Mesendoderm (in vitro differentiated cells): Measurements from ENCODE around the gene CNRIP1. TPM values are rescaled to one million over a fixed set of nuclear protein-coding genes. Genes with fewer than 3 reads are reported as not detected.

ENCODE experiments used
- DNase-seq: peaks from one replicate; pipeline ENCODE4 v3.0.0; 2013
- H2AK5ac ChIP-seq: 2 replicates; pipeline ENCODE4 v1.6.1; 2013; ENCODE audit warnings: low read length, inconsistent platforms
- H2BK120ac ChIP-seq: 2 replicates; pipeline ENCODE4 v1.6.1; 2013; ENCODE audit warnings: low read depth, mild to moderate bottlenecking, low read length, moderate library complexity, mixed read lengths
- H2BK15ac ChIP-seq: replicated peaks from 2 replicates; pipeline ENCODE4 v1.6.1; 2013; ENCODE audit warnings: low read depth, mild to moderate bottlenecking, moderate library complexity
- H2BK5ac ChIP-seq: 2 replicates; pipeline ENCODE4 v1.6.1; 2013; ENCODE audit warnings: low read length, inconsistent platforms
- H3K18ac ChIP-seq: 2 replicates; pipeline ENCODE4 v1.6.1; 2013; ENCODE audit warnings: mild to moderate bottlenecking, low read length, mixed read lengths
- H3K23ac ChIP-seq: one replicate; pipeline ENCODE4 v1.6.1; 2013; ENCODE audit warnings: low read length
- H3K27ac ChIP-seq: 2 replicates; pipeline ENCODE4 v1.5.1; 2013; ENCODE audit warnings: low read depth, mild to moderate bottlenecking, inconsistent platforms, low read length, moderate library complexity
- H3K27me3 ChIP-seq: 2 replicates; pipeline ENCODE4 v1.6.1; 2013; ENCODE audit warnings: low read length, control low read depth, mild to moderate bottlenecking, inconsistent platforms; ENCODE audit not compliant: insufficient read depth, poor library complexity
- H3K36me3 ChIP-seq: 2 replicates; pipeline ENCODE4 v1.6.1; 2013; ENCODE audit warnings: low read length, inconsistent platforms; ENCODE audit not compliant: control insufficient read depth, insufficient read depth
- H3K4ac ChIP-seq: one replicate; pipeline ENCODE4 v1.6.1; 2013; ENCODE audit warnings: low read depth, mild to moderate bottlenecking, low read length, moderate library complexity
- H3K4me1 ChIP-seq: 2 replicates; pipeline ENCODE4 v1.6.1; 2013; ENCODE audit warnings: low read depth, low read length, inconsistent platforms; ENCODE audit not compliant: control insufficient read depth
- H3K4me2 ChIP-seq: 2 replicates; pipeline ENCODE4 v1.6.1; 2013; ENCODE audit warnings: low read length
- H3K4me3 ChIP-seq: 2 replicates; pipeline ENCODE4 v1.5.1; 2013; ENCODE audit warnings: mild to moderate bottlenecking, low read length
- H3K56ac ChIP-seq: one replicate; pipeline ENCODE4 v1.6.1; 2013; ENCODE audit warnings: low read length
- H3K79me1 ChIP-seq: 2 replicates; pipeline ENCODE4 v1.6.1; 2013; ENCODE audit warnings: low read length, inconsistent platforms
- H3K79me2 ChIP-seq: 2 replicates; pipeline ENCODE4 v1.6.1; 2013; ENCODE audit warnings: mild to moderate bottlenecking, low read length; ENCODE audit not compliant: control insufficient read depth, insufficient read depth
- H3K9ac ChIP-seq: 2 replicates; pipeline ENCODE4 v1.6.1; 2013; ENCODE audit warnings: low read length, inconsistent platforms
- H4K5ac ChIP-seq: one replicate; pipeline ENCODE4 v1.6.1; 2013; ENCODE audit warnings: low read length
- H4K8ac ChIP-seq: one replicate; pipeline ENCODE4 v1.6.1; 2013; ENCODE audit warnings: low read depth, mild to moderate bottlenecking, control low read depth, low read length, moderate library complexity
- WGBS: extraction: QIAGEN DNeasy Blood & Tissue Kit; methylation state at CpG from one replicate; pipeline ENCODE4 v1.1.7; 2013; ENCODE audit warnings: low lambda C conversion rate, missing lambda C conversion rate; ENCODE audit not compliant: insufficient coverage; ENCODE audit errors: extremely low coverage; 5-methylcytosine and 5-hydroxymethylcytosine counted together
- polyA plus RNA-seq, 2 experiments: library from polyadenylated mRNA; stranded (reverse); fragments of 200-250 nt; gene quantifications; one replicate each; pipeline ENCODE4 v1.2.3, GENCODE V29; 2013

The CNRIP1 gene, protein sequence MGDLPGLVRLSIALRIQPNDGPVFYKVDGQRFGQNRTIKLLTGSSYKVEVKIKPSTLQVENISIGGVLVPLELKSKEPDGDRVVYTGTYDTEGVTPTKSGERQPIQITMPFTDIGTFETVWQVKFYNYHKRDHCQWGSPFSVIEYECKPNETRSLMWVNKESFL
- 1.2 TPM for polyA plus RNA-seq (2013, experiment 1 of 2)
- 1.1 TPM for polyA plus RNA-seq (2013, experiment 2 of 2)

DNA sequence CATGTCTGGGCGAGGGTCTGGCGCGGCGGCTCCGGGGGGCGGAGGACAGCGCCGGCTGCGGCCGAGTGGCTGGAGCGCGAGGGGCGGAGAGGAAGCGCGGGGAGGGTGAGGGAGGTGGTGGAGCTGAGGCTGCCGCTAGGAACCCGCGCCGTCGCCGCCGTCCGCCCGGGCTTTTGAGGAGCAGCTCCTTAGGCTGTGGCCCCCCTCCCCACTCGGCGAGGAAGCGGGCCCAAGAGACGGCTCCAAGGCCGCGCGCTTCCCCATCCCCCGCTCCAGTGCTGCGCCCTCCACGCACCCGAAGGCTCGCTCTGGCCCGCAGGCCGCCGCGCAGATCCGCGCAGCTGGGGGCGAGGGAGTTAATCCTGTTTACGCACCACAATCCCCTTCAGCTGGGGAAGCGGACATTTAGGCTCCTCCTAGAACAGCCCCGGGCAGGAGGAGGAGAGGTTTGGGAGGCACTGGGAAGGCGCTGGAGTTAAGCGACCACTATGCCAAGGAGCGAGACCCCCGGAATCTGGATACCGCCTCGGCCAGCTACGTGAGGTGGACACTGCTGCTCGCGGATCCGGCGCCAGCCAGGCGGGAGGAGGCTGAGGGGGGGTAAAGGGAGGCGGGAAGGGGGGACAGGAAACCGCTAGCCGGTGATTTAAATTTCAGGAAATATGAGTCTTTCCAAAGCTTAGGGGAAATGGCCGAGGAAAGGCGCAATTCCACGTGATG, at the start of gene CNRIP1:
TSS of gene CNRIP1 (minus strand) at position 552 of the 720 bp plus-strand sequence. CDS start at position 3, 549 bp downstream.
- Histone ChIP-seq H3K4ac (no peak within 1 kb of the TSS), H3K18ac (no peak within 1 kb of the TSS), H3K23ac (no peak within 1 kb of the TSS), H3K79me2 (no peaks in the 10 kb centered on the region), H3K36me3 (no peaks in the 10 kb centered on the region), H3K56ac (peak within 1 kb of the TSS; percentile 66), H3K4me2 (peak within 1 kb of the TSS; percentile 97), H2BK120ac (no peak within 1 kb of the TSS), H3K9ac (peak within 1 kb of the TSS; percentile 44), H3K4me1 (no peaks in the 10 kb centered on the region), H2BK15ac (no peak within 1 kb of the TSS), H4K5ac (no peak within 1 kb of the TSS), H2BK5ac (no peak within 1 kb of the TSS), H4K8ac (no peak within 1 kb of the TSS), H3K79me1 (no peaks in the 10 kb centered on the region), H3K27ac (no peak within 1 kb of the TSS), H3K4me3 (peak within 1 kb of the TSS; percentile 11), H3K27me3 (peaks cover 11% of the 10 kb centered on the region), H2AK5ac (no peak within 1 kb of the TSS)
- DNase-seq: peak; percentile 61
- no CpG with 5 or more reads among the region's 64 CpGs for WGBS

DNA sequence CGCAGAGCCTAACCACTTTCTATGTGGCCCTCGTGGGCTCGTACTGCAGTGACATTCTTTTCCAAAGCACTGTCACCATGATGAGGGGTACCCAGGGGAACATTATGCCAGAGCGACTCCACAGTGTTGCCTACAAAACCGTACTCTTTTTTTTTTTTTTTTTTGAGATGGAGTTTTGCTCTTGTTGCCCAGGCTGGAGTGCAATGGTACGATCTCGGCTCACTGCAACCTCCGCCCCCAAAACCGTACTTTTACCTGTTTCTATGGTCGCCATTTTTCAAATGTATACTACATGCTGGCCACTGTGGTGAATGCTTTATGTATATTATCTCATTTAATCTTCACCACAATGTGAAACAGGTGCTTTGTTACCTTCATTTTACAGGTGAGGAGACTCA, 49.6 kb upstream of the CNRIP1 start:
- Histone ChIP-seq H3K27ac (no peak overlapping the region), H3K56ac (no peak overlapping the region), H3K4me2 (no peak overlapping the region), H3K79me2 (no peaks in the 10 kb centered on the region), H3K4me3 (no peak overlapping the region), H3K79me1 (no peaks in the 10 kb centered on the region), H2BK5ac (no peak overlapping the region), H2BK120ac (no peak overlapping the region), H2AK5ac (no peak overlapping the region), H3K4ac (no peak overlapping the region), H3K36me3 (no peaks in the 10 kb centered on the region), H3K27me3 (no peaks in the 10 kb centered on the region), H2BK15ac (no peak overlapping the region), H4K8ac (no peak overlapping the region), H3K18ac (no peak overlapping the region), H3K4me1 (no peaks in the 10 kb centered on the region), H3K23ac (no peak overlapping the region), H3K9ac (no peak overlapping the region), H4K5ac (no peak overlapping the region)
- no peak for DNase-seq
- WGBS: no CpG with 5 or more reads among the region's 10 CpGs

DNA sequence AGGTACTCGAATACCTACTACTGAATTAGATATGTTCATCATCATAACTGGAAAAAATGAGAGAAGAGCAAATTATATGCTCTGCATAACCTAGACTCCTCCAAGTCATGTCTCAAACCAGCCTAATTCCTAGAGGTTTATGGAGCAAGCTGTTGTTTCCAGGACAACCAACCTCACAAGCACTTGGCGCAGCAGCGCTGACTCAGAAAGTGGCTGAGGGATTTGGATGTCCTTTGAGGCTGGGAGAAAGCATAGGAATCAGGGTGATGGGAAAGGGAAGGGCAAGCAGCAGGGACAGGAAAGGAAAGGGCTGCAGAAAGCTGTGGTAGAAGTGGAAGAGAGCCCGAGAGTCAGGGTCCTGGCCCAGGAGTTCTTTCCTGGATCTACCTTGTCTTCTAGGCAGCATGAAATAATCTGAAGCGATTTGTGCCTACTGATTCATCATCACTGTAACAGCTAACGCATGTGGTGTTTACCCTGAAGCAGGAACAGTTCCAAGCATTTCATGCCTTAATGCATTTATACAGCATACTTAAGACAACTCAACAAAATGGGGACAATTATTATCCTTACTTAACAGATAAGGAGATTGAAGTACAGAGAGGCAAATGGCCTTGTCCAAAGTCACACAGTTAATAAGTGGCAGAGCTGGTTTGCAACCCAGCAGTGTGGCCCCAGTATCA, 49.0 kb upstream of the CNRIP1 start:
- Histone ChIP-seq H2BK5ac (no peak overlapping the region), H3K4me3 (no peak overlapping the region), H3K18ac (no peak overlapping the region), H3K4ac (no peak overlapping the region), H3K79me1 (no peaks in the 10 kb centered on the region), H3K56ac (no peak overlapping the region), H3K79me2 (no peaks in the 10 kb centered on the region), H3K27me3 (no peaks in the 10 kb centered on the region), H4K8ac (no peak overlapping the region), H2BK15ac (no peak overlapping the region), H4K5ac (no peak overlapping the region), H3K27ac (no peak overlapping the region), H3K36me3 (no peaks in the 10 kb centered on the region), H3K4me1 (no peaks in the 10 kb centered on the region), H2AK5ac (no peak overlapping the region), H2BK120ac (no peak overlapping the region), H3K9ac (no peak overlapping the region), H3K4me2 (no peak overlapping the region), H3K23ac (no peak overlapping the region)
- WGBS: no CpG with 5 or more reads among the region's 6 CpGs
- peak; percentile 23 for DNase-seq

DNA sequence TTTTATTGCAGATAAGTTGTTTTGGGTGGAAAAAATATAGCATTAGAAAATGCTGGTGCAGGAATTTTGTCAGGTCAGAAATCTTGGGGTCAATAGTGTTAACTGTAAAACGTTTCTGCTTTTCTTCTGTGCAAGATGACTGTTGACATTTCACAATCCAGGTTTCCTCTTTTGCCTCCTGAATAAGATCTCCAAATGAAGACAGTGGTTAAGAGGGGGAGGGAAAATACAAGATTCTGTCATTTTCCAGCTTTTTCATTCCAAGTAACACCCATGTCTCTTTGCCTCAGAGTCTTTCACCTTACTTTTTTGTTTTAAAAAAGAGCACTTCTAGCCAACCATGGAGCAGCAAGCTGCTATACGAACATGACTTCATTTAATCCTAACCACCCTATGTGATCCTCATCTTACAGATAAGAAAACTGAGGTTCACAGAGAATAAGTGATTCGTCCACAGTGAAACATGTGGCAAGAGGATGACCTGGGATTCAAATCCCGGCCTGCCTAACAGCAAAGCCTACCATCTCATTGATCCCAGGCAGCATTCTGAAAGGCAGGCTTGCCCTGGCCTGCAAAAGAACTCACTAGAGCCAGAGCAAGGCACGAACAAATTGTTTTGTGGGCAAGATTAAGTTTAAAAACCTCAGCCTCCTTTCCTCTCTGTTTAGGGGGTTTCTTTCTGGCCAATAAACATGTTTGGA, 48.4 kb upstream of the CNRIP1 start:
- no peak overlapping the region for H3K9ac ChIP-seq
- no peak overlapping the region for H2BK120ac ChIP-seq
- no peak overlapping the region for H3K23ac ChIP-seq
- no peak overlapping the region for H3K4me2 ChIP-seq
- H4K8ac ChIP-seq: no peak overlapping the region
- no peaks in the 10 kb centered on the region for H3K27me3 ChIP-seq
- H3K36me3 ChIP-seq: no peaks in the 10 kb centered on the region
- H3K4ac ChIP-seq: no peak overlapping the region
- no peaks in the 10 kb centered on the region for H3K79me2 ChIP-seq
- H3K27ac ChIP-seq: no peak overlapping the region
- H3K56ac ChIP-seq: no peak overlapping the region
- no CpG with 5 or more reads among the region's 5 CpGs for WGBS
- H3K4me3 ChIP-seq: no peak overlapping the region
- no peak for DNase-seq
- H2BK15ac ChIP-seq: no peak overlapping the region
- no peaks in the 10 kb centered on the region for H3K79me1 ChIP-seq
- H3K18ac ChIP-seq: no peak overlapping the region
- H2BK5ac ChIP-seq: no peak overlapping the region
- no peaks in the 10 kb centered on the region for H3K4me1 ChIP-seq
- H2AK5ac ChIP-seq: no peak overlapping the region
- no peak overlapping the region for H4K5ac ChIP-seq

DNA sequence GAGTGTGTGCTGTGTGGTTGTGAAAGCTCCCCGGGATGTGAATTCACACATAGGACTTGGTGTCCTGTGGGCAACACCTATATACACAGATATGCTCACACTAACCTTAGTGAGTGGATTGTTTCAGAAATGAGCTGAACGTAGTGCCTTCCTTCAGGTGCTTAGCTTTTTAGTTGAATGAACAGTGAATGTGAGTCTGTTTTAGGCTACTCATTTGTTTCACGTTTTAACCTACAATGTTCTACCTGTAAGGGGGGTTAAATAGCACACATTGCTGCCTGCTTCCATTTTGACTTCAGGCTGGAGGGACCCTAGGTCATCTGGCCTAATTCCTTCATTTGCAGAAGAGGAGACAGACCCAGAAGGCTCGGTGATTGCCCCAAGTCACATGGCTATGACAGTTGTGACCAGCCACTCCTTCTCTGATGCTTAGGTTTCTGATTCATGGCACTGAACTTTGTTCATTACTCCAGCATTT, 46.4 kb upstream of the CNRIP1 start:
- Histone ChIP-seq H3K4me2 (no peak overlapping the region), H3K4me1 (no peaks in the 10 kb centered on the region), H2BK5ac (no peak overlapping the region), H3K27ac (no peak overlapping the region), H3K79me2 (no peaks in the 10 kb centered on the region), H3K4me3 (no peak overlapping the region), H4K5ac (no peak overlapping the region), H3K23ac (no peak overlapping the region), H3K56ac (no peak overlapping the region), H3K9ac (no peak overlapping the region), H3K79me1 (no peaks in the 10 kb centered on the region), H2AK5ac (no peak overlapping the region), H2BK15ac (no peak overlapping the region), H3K4ac (no peak overlapping the region), H3K18ac (no peak overlapping the region), H4K8ac (no peak overlapping the region), H3K27me3 (no peaks in the 10 kb centered on the region), H2BK120ac (no peak overlapping the region), H3K36me3 (no peaks in the 10 kb centered on the region)
- WGBS: no CpG with 5 or more reads among the region's 4 CpGs
- DNase-seq: no peak
